T-helper 2 cell treated with Interferon-gamma antibody and Interleukin-4, amounts not matched to agents 100 ng/mL and 5 ng/mL, for 36 hours (primary cell): ENCODE measurements around the gene BNIP1. TPM values are rescaled to one million over a fixed set of nuclear protein-coding genes. Genes with fewer than 3 reads are reported as not detected.

Experiments
- intact Hi-C: fragments of 100-400 bp; cut with micrococcal nuclease; formaldehyde crosslinking; loops from one replicate; pipeline ENCODE4 v1.15.1; 2023
- total RNA-seq: library from RNA; stranded (reverse); gene quantifications from 2 replicates; pipeline ENCODE4 v1.2.3, GENCODE V29; 2022

BNIP1 gene
- total RNA-seq, 1 donor from 2014 or later: 14.4 TPM

DNA sequence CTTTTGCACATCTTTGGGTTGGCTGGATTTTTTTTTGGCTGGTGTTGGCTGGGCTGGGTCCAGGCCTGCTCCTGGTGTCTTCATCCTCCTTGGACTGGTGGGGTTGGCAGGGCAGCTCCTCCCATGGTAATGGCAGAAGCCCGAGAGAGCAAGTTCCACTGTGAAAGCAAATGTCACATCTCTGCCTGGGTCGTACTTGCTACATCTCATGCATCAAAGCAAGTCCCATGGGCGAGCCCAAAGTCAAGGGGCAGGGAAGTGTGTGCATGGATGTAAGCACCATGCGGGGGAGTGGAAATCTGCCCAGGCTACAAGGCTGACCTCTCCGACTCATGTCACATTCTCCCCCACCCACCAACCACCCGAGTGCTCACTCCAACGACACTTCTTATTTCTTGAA is 64.0 kb downstream of the BNIP1 start:
- intact Hi-C loops: no loop called here

DNA sequence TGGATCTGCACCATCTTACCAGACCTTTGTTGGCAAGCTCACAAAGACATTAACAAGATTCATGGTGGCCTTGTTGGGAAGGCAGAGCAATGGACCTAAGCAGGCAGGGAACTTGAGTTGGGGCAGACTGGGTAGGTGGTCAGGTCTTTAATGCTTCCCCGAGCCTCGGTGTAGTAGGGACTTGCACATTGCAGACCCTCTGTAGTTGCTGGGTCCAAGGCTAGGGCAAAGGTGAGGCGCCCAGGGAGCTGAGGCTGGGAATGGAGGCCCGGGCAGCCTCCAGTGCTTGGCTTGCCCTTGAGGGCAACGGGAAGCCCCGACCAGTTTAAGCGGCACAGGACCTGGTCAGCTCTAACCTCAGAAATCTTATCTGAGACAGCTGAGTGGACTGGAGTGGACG is 66.5 kb downstream of the BNIP1 start:
- intact Hi-C loops: no loop called here

GRCh38 chr5:173211284-173211683 is 67.0 kb downstream of the BNIP1 start:
- intact Hi-C loops: no loop called here

DNA sequence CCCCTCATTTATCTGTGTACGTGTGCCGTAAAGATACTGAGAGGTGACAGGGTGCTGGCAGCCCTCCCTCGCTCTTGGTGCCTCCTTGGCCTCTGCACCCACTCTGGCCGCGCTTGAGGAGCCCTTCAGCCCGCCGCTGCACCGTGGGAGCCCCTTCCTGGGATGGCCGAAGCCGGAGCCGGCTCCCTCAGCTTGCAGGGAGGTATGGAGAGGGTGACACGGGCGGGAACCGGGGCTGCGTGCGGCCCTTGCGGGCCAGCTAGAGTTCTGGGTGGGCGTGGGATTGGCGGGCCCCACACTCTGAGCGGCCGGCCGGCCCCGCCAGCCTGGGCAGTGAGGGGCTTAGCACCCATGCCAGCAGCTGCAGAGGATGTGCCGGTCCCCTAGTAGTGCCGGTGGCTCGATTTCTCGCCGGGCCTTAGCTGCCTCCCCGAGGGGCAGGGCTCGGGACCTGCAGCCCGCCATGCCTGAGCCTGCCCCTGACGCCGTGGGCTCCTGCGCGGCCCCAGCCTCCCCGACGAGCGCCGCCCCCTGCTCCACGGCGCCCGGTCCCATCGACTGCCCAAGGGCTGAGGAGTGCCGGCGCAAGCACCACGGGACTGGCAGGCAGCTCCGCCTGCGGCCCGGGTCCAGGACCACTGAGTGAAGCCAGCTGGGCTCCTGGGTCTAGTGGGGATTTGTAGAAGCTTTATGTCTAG is 69.1 kb downstream of the BNIP1 start:
- intact Hi-C loops: no loop called here

Other genes starting within 250 kb of the BNIP1 start
- gene RPL26L1, start 185.1 kb upstream of the BNIP1 start, total RNA-seq: 39.6 and 46.1 TPM in 2 replicates
- 159 and 170 TPM in 2 replicates for gene ATP6V0E1, start 160.8 kb upstream of the BNIP1 start, total RNA-seq
- gene CREBRF, start 88.2 kb upstream of the BNIP1 start, total RNA-seq: 11.3 TPM in 2 replicates
- not detected in 2 replicates for gene NKX2-5, start 90.7 kb downstream of the BNIP1 start, total RNA-seq
- 9.5 and 10.5 TPM in 2 replicates for gene STC2, start 183.9 kb downstream of the BNIP1 start, total RNA-seq